ENCODE data around the gene UNC5B.

The UNC5B gene

GRCh38 chr10:71239946-71240795 is 27.8 kb downstream of the UNC5B start:
- no peak for DNase-seq (ENCODE audit: low spot score)

DNA sequence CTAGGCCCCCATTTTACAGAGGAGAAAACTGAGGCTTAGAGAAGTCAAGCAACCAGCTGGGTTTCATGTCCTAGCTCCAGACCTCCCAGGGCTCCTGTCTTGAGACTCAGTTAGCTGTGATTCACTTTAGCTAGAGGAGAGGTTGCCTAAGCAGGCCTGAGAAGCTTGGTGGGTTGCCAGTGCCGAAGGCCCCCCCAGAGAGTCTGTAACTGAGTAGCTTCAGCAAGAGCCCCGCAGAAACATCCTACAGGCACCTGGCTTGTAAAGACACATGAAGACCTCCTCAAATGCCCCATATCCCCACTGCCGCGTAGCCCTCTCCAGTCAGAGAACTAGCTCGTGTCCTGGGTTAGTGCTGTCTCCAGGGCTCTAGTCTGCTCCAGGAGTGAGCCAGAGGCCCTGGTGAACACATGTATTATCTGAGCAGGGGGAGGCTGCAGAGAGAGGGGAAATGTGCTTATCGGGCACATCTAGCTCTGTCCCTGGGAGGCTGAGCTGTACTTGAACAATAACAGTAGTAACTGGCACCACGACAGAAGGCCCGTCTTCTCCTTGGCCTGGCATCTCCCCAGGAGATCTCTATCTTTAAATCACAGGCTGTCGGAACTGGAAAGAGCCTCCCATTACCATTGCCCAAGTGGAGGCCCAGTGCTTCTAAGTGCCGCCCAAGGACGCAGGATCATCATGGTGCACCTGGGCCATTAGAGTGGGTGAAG is 28.9 kb downstream of the UNC5B start:
- DNase-seq (ENCODE audit: low spot score) = no peak

GRCh38 chr10:71241830-71242621 is 29.7 kb downstream of the UNC5B start:
- no peak for DNase-seq (ENCODE audit: low spot score)

DNA sequence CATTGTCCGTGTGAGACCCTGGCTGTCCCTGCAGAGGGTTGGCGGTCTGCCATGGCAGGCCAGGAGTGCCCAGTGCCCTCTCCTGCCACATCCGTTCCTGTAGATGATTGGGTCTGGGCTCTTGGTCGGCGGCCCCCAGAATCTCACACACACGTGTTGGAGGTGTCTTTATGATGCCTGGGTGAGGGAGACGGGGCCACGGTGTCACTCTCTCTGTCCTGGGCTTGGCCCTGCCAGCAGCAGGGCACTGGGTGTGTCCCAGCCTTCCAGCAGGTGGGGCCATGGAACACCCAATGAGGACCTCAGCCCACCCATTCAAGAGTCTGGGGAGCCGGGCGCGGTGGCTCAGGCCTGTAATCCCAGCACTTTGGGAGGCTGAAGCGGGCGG is 30.2 kb downstream of the UNC5B start:
- DNase-seq (ENCODE audit: low spot score) = no peak

- DNase-seq (ENCODE audit: low spot score) = no peak
These were observed 31.5 kb downstream of the UNC5B start for GRCh38 chr10:71243756-71244395.

- DNase-seq (ENCODE audit: low spot score) = no peak
These were observed 32.4 kb downstream of the UNC5B start for GRCh38 chr10:71244431-71245419.

- no peak for DNase-seq (ENCODE audit: low spot score)
These were observed 33.3 kb downstream of the UNC5B start for GRCh38 chr10:71245420-71246325.

- DNase-seq (ENCODE audit: low spot score) = no peak
These were observed 34.4 kb downstream of the UNC5B start for GRCh38 chr10:71246591-71247413.

DNA sequence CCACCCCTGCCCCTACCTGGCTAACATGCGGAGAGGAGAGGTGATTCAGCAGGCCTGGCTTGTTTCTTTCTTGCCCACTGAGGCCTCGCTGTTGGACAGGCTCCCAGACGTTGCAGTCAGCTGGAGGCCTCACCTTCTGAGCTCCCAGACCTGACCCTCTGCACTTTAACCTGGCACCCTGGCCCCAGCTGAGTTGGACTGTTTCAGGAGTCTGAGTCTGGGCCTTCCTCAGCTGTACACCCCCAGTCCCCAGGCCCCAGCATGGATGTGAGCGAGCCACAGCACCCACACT is 35.0 kb downstream of the UNC5B start:
- DNase-seq (ENCODE audit: low spot score) = no peak

GRCh38 chr10:71247804-71248203 is 35.4 kb downstream of the UNC5B start:
- DNase-seq (ENCODE audit: low spot score) = no peak

- no peak for DNase-seq (ENCODE audit: low spot score)
These were observed 35.8 kb downstream of the UNC5B start for GRCh38 chr10:71248210-71248609.

GRCh38 chr10:71249996-71250395 is 37.6 kb downstream of the UNC5B start:
- DNase-seq (ENCODE audit: low spot score) = no peak

GRCh38 chr10:71250405-71250804 is 38.0 kb downstream of the UNC5B start:
- DNase-seq (ENCODE audit: low spot score) = no peak

GRCh38 chr10:71250842-71251241 is 38.5 kb downstream of the UNC5B start:
- DNase-seq (ENCODE audit: low spot score) = no peak

- DNase-seq (ENCODE audit: low spot score) = no peak
These were observed 38.9 kb downstream of the UNC5B start for GRCh38 chr10:71251319-71251718.

DNA sequence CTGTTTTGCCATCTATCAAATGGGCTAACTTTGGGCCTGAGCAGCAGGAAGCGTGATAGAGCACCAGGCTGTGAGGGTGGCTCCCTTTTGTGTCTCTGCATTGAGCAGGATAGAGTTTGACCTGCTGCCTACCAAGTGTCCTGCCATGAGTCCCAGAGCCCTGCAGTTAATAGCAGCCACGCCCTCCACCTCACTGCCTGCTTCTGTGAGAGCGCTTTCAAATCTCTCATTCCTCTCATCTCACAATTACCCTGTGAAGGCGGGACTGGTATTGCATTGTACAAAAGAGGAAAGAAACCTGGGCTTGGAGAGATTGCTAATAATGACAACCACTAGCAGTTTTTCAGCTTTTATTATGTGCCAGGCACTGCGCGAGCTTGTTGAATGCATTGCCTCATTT is 39.9 kb downstream of the UNC5B start:
- no peak for DNase-seq (ENCODE audit: low spot score)

DNA sequence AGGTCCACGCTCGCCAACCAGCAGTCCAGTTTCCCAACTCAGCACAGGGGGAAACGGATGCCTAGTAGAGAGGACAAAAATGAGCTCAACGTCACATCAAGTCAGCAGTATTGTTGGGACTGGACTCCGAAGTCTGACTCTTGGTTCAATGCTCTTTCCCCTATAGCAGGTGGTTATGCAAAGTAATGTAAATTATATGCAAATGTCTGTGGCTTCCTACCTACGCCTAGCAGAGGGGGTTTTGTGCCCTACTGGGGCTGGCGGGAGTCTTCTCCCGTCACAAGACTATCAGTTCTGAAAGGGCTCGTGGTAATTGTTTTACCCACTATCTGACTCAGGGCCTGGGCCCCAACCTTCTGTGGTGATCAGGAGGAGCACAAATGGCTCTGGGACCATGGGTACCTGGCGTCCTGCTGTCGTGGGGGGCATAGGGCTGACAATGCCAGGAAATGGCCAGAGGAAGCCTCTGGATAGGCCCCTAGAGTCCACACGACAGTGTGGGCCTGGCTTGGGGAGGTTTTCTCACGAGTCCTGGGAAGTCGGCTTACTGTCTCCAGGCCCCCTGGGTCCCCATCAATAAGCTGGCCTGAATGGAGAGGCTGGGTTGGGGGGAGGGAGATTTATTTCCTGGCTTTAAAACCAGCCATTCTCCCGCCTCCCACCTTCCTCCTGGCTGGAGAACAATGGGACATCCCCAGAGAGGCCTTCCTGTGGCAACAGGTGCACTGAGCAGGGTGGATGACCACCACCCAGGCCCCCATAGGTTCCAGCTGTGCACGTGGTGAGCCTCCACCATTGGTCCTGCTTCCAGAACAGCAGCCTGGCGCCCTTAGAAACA is 41.8 kb downstream of the UNC5B start:
- no peak for DNase-seq (ENCODE audit: low spot score)

GRCh38 chr10:71254834-71255549 is 42.6 kb downstream of the UNC5B start:
- DNase-seq (ENCODE audit: low spot score) = no peak

Data from CD4-positive, alpha-beta T cell treated with Interleukin-2 at 100 ng/mL for 4 hours (primary cell).